Measurements from ENCODE around the gene FYN. TPM values are rescaled to one million over a fixed set of nuclear protein-coding genes. Genes with fewer than 3 reads are reported as not detected.

The FYN gene
- total RNA-seq, 1 experiment from 2014 or later: 18.5 TPM

- TF ChIP-seq JUND (IDR thresholded peaks at IDR 0.05): no peak
- no peak for TF ChIP-seq EZH2 (IDR thresholded peaks at IDR 0.05)
- no peak for TF ChIP-seq MAX (IDR thresholded peaks at IDR 0.05)
- no peak for TF ChIP-seq EGR1 (IDR thresholded peaks at IDR 0.05; ENCODE audit: low read depth)
- no peak for TF ChIP-seq ZBTB33 (IDR thresholded peaks at IDR 0.05; ENCODE audit: extremely low read depth, insufficient replicate concordance, low read length)
- no peak for TF ChIP-seq ELF1 (IDR thresholded peaks at IDR 0.05; ENCODE audit: borderline replicate concordance, low read depth)
These were observed 104.9 kb downstream of the FYN start for GRCh38 chr6:111768431-111768770.

GRCh38 chr6:111767752-111768430, 105.4 kb downstream of the FYN start:
- intact Hi-C loops (cut with micrococcal nuclease): no loop called here
- no peak for TF ChIP-seq ZNF274 (IDR thresholded peaks at IDR 0.05; ENCODE audit: low read depth, low read length)
- no peak for TF ChIP-seq POLR2A (IDR thresholded peaks at IDR 0.05; ENCODE audit: borderline replicate concordance, extremely low read depth, insufficient read depth, insufficient read length)
- no peak for TF ChIP-seq FOSL1 (IDR thresholded peaks at IDR 0.05; ENCODE audit: low read depth)
- no peak for TF ChIP-seq MAX (IDR thresholded peaks at IDR 0.05)
- TF ChIP-seq EGR1 (IDR thresholded peaks at IDR 0.05; ENCODE audit: low read depth): no peak
- no peaks in the 10 kb centered on the region for H3K79me2 ChIP-seq (ENCODE audit: insufficient read depth, low read length)
- RAD21 ChIA-PET (ENCODE audit: low non-redundant PET in 1 of 2, low total read pairs in 2 of 2, uncharacterized antibody in 2 of 2, unreplicated experiment in 2 of 2): no interaction called here
- no peaks in the 10 kb centered on the region for H4K20me1 ChIP-seq (ENCODE audit: insufficient read depth)
- H3K36me3 ChIP-seq (ENCODE audit: control insufficient read depth in 1 of 2, insufficient read depth in 2 of 2, low read length in 2 of 2): no peaks in the 10 kb centered on the region
- H3K27ac ChIP-seq (ENCODE audit: low read depth, low read length): no peak overlapping the region
- no peaks in the 10 kb centered on the region for H3K27me3 ChIP-seq (ENCODE audit: insufficient read depth, low read length)
- BruUV-seq (replicated peaks): no TSS peak
- H3K9ac ChIP-seq (ENCODE audit: low read length): no peak overlapping the region
- DNase-seq (ENCODE audit: low read depth, low spot score) (no peak), ATAC-seq (no peak)
- no peak overlapping the region for H3K4me3 ChIP-seq (replicated peaks in 1 of 2; ENCODE audit: low read depth in 1 of 2, low read length in 2 of 2)
- no peaks in the 10 kb centered on the region for H3K4me1 ChIP-seq (ENCODE audit: control insufficient read depth in 1 of 2, insufficient read depth in 2 of 2, low read length in 2 of 2)
- H3K9me3 ChIP-seq (ENCODE audit: control insufficient read depth in 1 of 2, insufficient read depth in 1 of 2, low read depth in 1 of 2, low read length in 2 of 2): no peaks in the 10 kb centered on the region
- H3K4me2 ChIP-seq (ENCODE audit: low read length): no peak overlapping the region
- CTCF ChIA-PET: no interaction called here
- H3K9me2 ChIP-seq (ENCODE audit: insufficient read depth): no peaks in the 10 kb centered on the region
- H2AFZ ChIP-seq (ENCODE audit: low read depth, low read length, poor library complexity, severe bottlenecking): no peak overlapping the region
- POLR2A ChIA-PET: no interaction called here

More at GRCh38 chr6:111768431-111768770, 104.9 kb downstream of the FYN start:
- H3K79me2 ChIP-seq (ENCODE audit: insufficient read depth, low read length): no peaks in the 10 kb centered on the region
- H3K9me3 ChIP-seq (ENCODE audit: control insufficient read depth in 1 of 2, insufficient read depth in 1 of 2, low read depth in 1 of 2, low read length in 2 of 2): no peaks in the 10 kb centered on the region
- ChIA-PET POLR2A (no interaction called here), RAD21 (ENCODE audit: low non-redundant PET in 1 of 2, low total read pairs in 2 of 2, uncharacterized antibody in 2 of 2, unreplicated experiment in 2 of 2) (no interaction called here), CTCF (no interaction called here)
- no peak overlapping the region for H3K27ac ChIP-seq (ENCODE audit: low read depth, low read length)
- H3K4me3 ChIP-seq (replicated peaks in 1 of 2; ENCODE audit: low read depth in 1 of 2, low read length in 2 of 2): no peak overlapping the region
- ATAC-seq (no peak), DNase-seq (ENCODE audit: low read depth, low spot score) (no peak)
- no TSS peak for BruUV-seq (replicated peaks)
- H3K9ac ChIP-seq (ENCODE audit: low read length): no peak overlapping the region
- no peaks in the 10 kb centered on the region for H3K4me1 ChIP-seq (ENCODE audit: control insufficient read depth in 1 of 2, insufficient read depth in 2 of 2, low read length in 2 of 2)
- no peaks in the 10 kb centered on the region for H3K27me3 ChIP-seq (ENCODE audit: insufficient read depth, low read length)
- H2AFZ ChIP-seq (ENCODE audit: low read depth, low read length, poor library complexity, severe bottlenecking): no peak overlapping the region
- no peaks in the 10 kb centered on the region for H3K36me3 ChIP-seq (ENCODE audit: control insufficient read depth in 1 of 2, insufficient read depth in 2 of 2, low read length in 2 of 2)
- no peaks in the 10 kb centered on the region for H4K20me1 ChIP-seq (ENCODE audit: insufficient read depth)
- no peaks in the 10 kb centered on the region for H3K9me2 ChIP-seq (ENCODE audit: insufficient read depth)
- intact Hi-C loops (cut with micrococcal nuclease): no loop called here
- no peak overlapping the region for H3K4me2 ChIP-seq (ENCODE audit: low read length)
